Activated CD4-positive, alpha-beta T cell treated with anti-CD3 and anti-CD28 coated beads, Interleukin-2, amount 50 U/mL, for 1 hour (primary cell): ENCODE data around the gene SEMA4G.
"Not testable (repeated sequence)": the region's sequence is repeated elsewhere in the genome, so short reads cannot be mapped to it uniquely, and the experiment has no call there.

Experiments
- DNase-seq: peaks from one replicate; pipeline ENCODE4 v3.0.0-alpha.2; 2020

SEMA4G gene

GRCh38 chr10:100970914-100971811, 1.9 kb downstream of the SEMA4G start:
- DNase-seq, result no peak

GRCh38 chr10:100972115-100972903, 3.0 kb downstream of the SEMA4G start:
- no peak for DNase-seq

DNA sequence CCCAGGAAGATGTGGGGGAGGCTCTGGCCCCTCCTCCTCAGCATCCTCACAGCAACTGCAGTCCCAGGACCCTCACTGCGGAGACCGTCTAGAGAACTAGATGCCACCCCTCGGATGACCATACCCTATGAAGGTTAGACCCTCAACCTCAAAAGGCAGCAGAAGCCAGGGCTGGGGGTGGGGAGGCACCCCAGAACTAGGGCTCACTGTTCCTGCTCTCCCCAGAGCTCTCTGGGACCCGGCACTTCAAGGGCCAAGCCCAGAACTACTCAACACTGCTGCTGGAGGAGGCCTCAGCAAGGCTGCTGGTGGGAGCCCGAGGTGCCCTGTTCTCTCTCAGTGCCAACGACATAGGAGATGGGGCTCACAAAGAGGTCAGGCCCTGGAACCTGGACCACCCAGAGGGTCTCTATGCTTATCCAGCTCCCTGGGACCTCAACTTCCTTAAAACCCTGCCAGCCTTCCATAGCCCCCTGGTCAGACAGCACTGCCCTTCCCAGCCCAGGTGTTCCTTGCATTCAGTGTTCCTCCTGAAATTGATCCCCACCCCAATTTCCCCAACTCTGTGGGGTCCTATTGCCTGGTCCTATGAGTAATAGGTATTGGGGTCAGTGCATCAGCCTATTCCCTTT, 3.7 kb downstream of the SEMA4G start:
- no peak for DNase-seq

DNA sequence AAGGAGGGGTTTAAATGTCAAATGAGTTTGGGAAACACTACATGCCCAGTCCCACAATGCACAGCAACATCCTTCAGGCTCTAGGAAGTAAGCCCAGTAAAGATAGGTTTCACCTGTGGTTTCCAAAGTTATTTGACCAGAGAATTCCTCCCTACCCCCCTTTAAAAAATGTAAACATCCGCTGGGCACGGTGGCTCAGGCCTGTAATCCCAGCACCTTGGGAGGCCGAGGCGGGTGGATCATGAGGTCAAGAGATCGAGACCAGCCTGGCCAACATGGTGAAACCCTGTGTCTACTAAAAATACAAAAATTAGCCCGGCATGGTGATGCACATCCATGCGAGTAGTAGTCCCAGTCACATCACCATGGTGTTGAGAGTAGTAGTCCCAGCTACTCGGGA, 6.1 kb downstream of the SEMA4G start:
- not testable (repeated sequence) for DNase-seq

DNA sequence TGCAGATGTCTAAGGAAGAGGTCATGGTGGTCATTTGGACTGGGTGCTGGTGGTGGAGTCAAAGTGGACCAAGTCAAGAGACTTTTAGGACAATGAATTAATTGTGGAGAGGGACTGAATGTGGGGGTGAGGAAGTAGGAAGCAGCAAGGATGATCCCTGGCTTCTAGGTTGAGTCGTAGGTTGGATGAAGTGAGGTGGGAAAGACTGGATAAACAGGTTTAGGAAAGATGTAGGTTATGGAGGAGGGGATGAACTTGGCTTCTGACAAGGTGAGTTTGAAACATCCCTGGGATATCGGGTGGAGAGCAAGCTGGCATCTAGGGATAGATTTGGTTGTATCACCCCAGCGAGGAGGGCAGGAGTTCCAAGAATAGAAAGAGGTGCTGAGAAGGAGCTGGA, 7.6 kb downstream of the SEMA4G start:
- no peak for DNase-seq

GRCh38 chr10:100977436-100977835, 8.1 kb downstream of the SEMA4G start:
- no peak for DNase-seq

- no peak for DNase-seq
Observed at GRCh38 chr10:100978121-100978900, 9.0 kb downstream of the SEMA4G start.

- no peak for DNase-seq
Observed at GRCh38 chr10:100978901-100979195, 9.5 kb downstream of the SEMA4G start.

DNA sequence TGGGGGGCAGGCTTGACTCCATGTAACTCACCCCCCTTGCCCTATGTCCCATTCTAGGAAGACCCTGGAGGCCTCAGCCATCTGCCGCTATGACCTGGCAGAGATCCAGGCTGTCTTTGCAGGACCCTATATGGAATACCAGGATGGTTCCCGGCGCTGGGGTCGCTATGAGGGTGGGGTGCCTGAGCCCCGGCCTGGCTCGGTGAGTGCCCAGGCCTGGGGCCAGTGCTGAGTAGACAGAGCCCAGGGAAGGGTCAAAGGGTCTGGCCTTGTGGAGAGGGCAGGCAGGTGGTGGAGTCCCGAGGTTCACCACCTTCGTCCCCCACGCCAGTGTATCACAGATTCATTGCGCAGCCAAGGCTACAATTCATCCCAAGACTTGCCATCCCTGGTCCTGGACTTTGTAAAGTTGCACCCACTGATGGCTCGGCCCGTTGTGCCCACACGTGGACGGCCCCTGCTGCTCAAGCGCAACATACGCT, 10.5 kb downstream of the SEMA4G start:
- no peak for DNase-seq

- no peak for DNase-seq
Observed at GRCh38 chr10:100980311-100980710, 11.0 kb downstream of the SEMA4G start.

- no peak for DNase-seq
Observed at GRCh38 chr10:100980711-100981110, 11.4 kb downstream of the SEMA4G start.

- DNase-seq, result no peak
Observed at GRCh38 chr10:100981178-100981772, 12.0 kb downstream of the SEMA4G start.

- no peak for DNase-seq
Observed at GRCh38 chr10:100982916-100983830, 13.9 kb downstream of the SEMA4G start.

- DNase-seq, result no peak
Observed at GRCh38 chr10:100983868-100984671, 14.8 kb downstream of the SEMA4G start.

- DNase-seq, result no peak
Observed at GRCh38 chr10:100984672-100985177, 15.4 kb downstream of the SEMA4G start.

- no peak for DNase-seq
Observed at GRCh38 chr10:100985336-100985735, 16.0 kb downstream of the SEMA4G start.

DNA sequence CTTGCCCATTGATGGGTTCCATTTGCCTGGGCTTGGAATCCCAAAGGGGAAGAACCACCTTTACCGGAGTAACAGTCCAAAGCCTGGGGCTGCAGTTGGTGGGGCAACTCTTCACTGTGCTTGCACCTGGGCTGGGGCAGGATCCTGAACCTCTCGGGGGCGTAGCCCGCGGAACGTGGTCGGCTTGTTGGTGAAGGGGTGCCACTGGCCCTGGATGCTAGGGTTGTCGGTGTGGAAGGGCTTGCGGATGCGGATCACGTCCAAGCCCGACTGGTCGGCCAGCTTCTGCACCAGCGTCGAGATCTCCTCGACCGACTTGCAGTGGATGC, 17.3 kb downstream of the SEMA4G start:
- no peak for DNase-seq

- peak; percentile 81 for DNase-seq
Observed at GRCh38 chr10:100986952-100987684, 17.8 kb downstream of the SEMA4G start, which contains the start of the genes MRPL43 and TWNK. Gene MRPL43, minus strand, starts transcription at chr10:100987497. Its CDS starts 54 bp downstream, at chr10:100987443. Gene TWNK, plus strand, starts transcription at chr10:100987543. Its CDS starts 668 bp downstream, at chr10:100988211.

DNA sequence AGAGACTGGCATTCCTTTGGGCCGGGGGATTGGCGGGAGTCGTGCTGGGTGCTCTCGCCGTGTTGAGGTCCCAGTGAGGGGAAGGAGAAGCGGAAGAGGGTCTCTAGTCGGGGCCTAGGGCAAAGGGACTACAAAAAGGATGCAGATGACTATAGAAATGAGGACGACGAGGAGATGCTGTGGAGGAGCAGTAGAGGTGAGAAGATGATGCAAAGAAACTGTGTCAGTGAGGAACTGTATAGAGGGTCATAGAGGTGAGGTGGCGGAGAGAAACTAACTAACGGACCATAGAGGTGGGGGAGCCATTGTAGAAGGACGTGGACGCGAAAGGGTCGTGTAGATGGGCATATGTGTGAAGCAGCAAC, 18.4 kb downstream of the SEMA4G start:
- DNase-seq, result no peak
